ENCODE results near the gene ETNK2.
A peak's percentile ranks its signal among the peaks of the same experiment; 100 is the strongest.

ETNK2 gene

GRCh38 chr1:204151552-204152309 lies at the start of gene ETNK2:
TSS of gene ETNK2 (minus strand) at chr1:204152044. CDS start at chr1:204151852, 192 bp downstream.
- DNase-seq (ENCODE audit: low read depth) = peak; percentile 68

GRCh38 chr1:204201348-204202040 lies 49.6 kb upstream of the ETNK2 start:
- DNase-seq (ENCODE audit: low read depth) = no peak

GRCh38 chr1:204199579-204199978 lies 47.7 kb upstream of the ETNK2 start:
- no peak for DNase-seq (ENCODE audit: low read depth)

GRCh38 chr1:204198348-204199340 lies 46.8 kb upstream of the ETNK2 start:
- DNase-seq (ENCODE audit: low read depth) = peak; percentile 95

GRCh38 chr1:204197068-204197467 lies 45.2 kb upstream of the ETNK2 start:
- no peak for DNase-seq (ENCODE audit: low read depth)

GRCh38 chr1:204196068-204196795 lies 44.4 kb upstream of the ETNK2 start, which contains the start of gene KISS1:
TSS of gene KISS1 (minus strand) at chr1:204196491. CDS start at chr1:204192876, 3,615 bp downstream.
- DNase-seq (ENCODE audit: low read depth) = no peak

GRCh38 chr1:204194771-204195170 lies 42.9 kb upstream of the ETNK2 start:
- no peak for DNase-seq (ENCODE audit: low read depth)

GRCh38 chr1:204194080-204194479 lies 42.2 kb upstream of the ETNK2 start:
- DNase-seq (ENCODE audit: low read depth) = no peak

- DNase-seq (ENCODE audit: low read depth) = no peak
Observed at GRCh38 chr1:204192589-204193352, 40.9 kb upstream of the ETNK2 start.

- DNase-seq (ENCODE audit: low read depth) = no peak
Observed at GRCh38 chr1:204192046-204192445, 40.2 kb upstream of the ETNK2 start.

GRCh38 chr1:204191456-204191855 lies 39.6 kb upstream of the ETNK2 start:
- DNase-seq (ENCODE audit: low read depth) = no peak

GRCh38 chr1:204190212-204191211 lies 38.7 kb upstream of the ETNK2 start:
- DNase-seq (ENCODE audit: low read depth) = peak; percentile 35

GRCh38 chr1:204188959-204189639 lies 37.3 kb upstream of the ETNK2 start:
- DNase-seq (ENCODE audit: low read depth) = no peak

- DNase-seq (ENCODE audit: low read depth) = no peak
Observed at GRCh38 chr1:204186597-204186996, 34.8 kb upstream of the ETNK2 start.

- no peak for DNase-seq (ENCODE audit: low read depth)
Observed at GRCh38 chr1:204181116-204181515, 29.3 kb upstream of the ETNK2 start.

- no peak for DNase-seq (ENCODE audit: low read depth)
Observed at GRCh38 chr1:204180133-204180532, 28.3 kb upstream of the ETNK2 start.

GRCh38 chr1:204178487-204179281 lies 26.8 kb upstream of the ETNK2 start:
- DNase-seq (ENCODE audit: low read depth) = no peak

- peak; percentile 59 for DNase-seq (ENCODE audit: low read depth)
Observed at GRCh38 chr1:204177133-204177532, 25.3 kb upstream of the ETNK2 start.

All from ELR (cell line).